ENCODE data around the gene NFYB. TPM values are rescaled to one million over a fixed set of nuclear protein-coding genes. Genes with fewer than 3 reads are reported as not detected.

The NFYB gene
- total RNA-seq, 2 donors from 2014 or later: 56.2 to 73.4 TPM

GRCh38 chr12:104155711-104156555 lies 17.9 kb upstream of the NFYB start:
- DNase-seq (ENCODE audit: low spot score): no peak
- TF ChIP-seq CTCF (IDR thresholded peaks at IDR 0.05): no peak
- no peak for ATAC-seq (ENCODE audit: insufficient number of reproducible peaks, low FRiP score, low read depth)
- H3K27me3 ChIP-seq (replicated peaks; ENCODE audit: insufficient read depth): no peaks in the 10 kb centered on the region
- no peaks in the 10 kb centered on the region for H3K36me3 ChIP-seq
- no peak overlapping the region for H3K27ac ChIP-seq
- no peaks in the 10 kb centered on the region for H3K9me3 ChIP-seq
- no peaks in the 10 kb centered on the region for H3K4me1 ChIP-seq (ENCODE audit: control insufficient read depth in 1 of 2, low read depth in 2 of 2)
- H3K4me3 ChIP-seq: no peak overlapping the region

- ATAC-seq (ENCODE audit: insufficient number of reproducible peaks, low FRiP score, low read depth): no peak
Observed at GRCh38 chr12:104154806-104155205, 16.8 kb upstream of the NFYB start.

GRCh38 chr12:104154286-104154685 lies 16.3 kb upstream of the NFYB start:
- H3K9me3 ChIP-seq: no peaks in the 10 kb centered on the region
- ATAC-seq (ENCODE audit: insufficient number of reproducible peaks, low FRiP score, low read depth): no peak
- H3K4me1 ChIP-seq (ENCODE audit: control insufficient read depth in 1 of 2, low read depth in 2 of 2): no peaks in the 10 kb centered on the region
- DNase-seq (ENCODE audit: low spot score): no peak
- TF ChIP-seq CTCF (IDR thresholded peaks at IDR 0.05): no peak
- no peaks in the 10 kb centered on the region for H3K27me3 ChIP-seq (replicated peaks; ENCODE audit: insufficient read depth)
- no peak overlapping the region for H3K27ac ChIP-seq
- no peak overlapping the region for H3K4me3 ChIP-seq
- H3K36me3 ChIP-seq: no peaks in the 10 kb centered on the region

More at GRCh38 chr12:104154806-104155205, 16.8 kb upstream of the NFYB start:
- H3K4me1 ChIP-seq (ENCODE audit: control insufficient read depth in 1 of 2, low read depth in 2 of 2): no peaks in the 10 kb centered on the region
- no peaks in the 10 kb centered on the region for H3K36me3 ChIP-seq
- no peak for DNase-seq (ENCODE audit: low spot score)
- H3K27ac ChIP-seq: no peak overlapping the region
- no peaks in the 10 kb centered on the region for H3K9me3 ChIP-seq
- no peak for TF ChIP-seq CTCF (IDR thresholded peaks at IDR 0.05)
- no peak overlapping the region for H3K4me3 ChIP-seq
- no peaks in the 10 kb centered on the region for H3K27me3 ChIP-seq (replicated peaks; ENCODE audit: insufficient read depth)

- DNase-seq (ENCODE audit: low spot score): no peak
- Histone ChIP-seq H3K9me3 (no peaks in the 10 kb centered on the region), H3K27ac (no peak overlapping the region), H3K4me3 (no peak overlapping the region), H3K4me1 (ENCODE audit: control insufficient read depth in 1 of 2, low read depth in 2 of 2) (no peaks in the 10 kb centered on the region), H3K36me3 (no peaks in the 10 kb centered on the region), H3K27me3 (replicated peaks; ENCODE audit: insufficient read depth) (no peaks in the 10 kb centered on the region)
- no peak for ATAC-seq (ENCODE audit: insufficient number of reproducible peaks, low FRiP score, low read depth)
- no peak for TF ChIP-seq CTCF (IDR thresholded peaks at IDR 0.05)
Observed at GRCh38 chr12:104152685-104153241, 14.8 kb upstream of the NFYB start.

- Histone ChIP-seq H3K36me3 (no peaks in the 10 kb centered on the region), H3K27me3 (replicated peaks; ENCODE audit: insufficient read depth) (no peaks in the 10 kb centered on the region), H3K4me3 (no peak overlapping the region), H3K9me3 (no peaks in the 10 kb centered on the region), H3K27ac (no peak overlapping the region), H3K4me1 (ENCODE audit: control insufficient read depth in 1 of 2, low read depth in 2 of 2) (no peaks in the 10 kb centered on the region)
- no peak for ATAC-seq (ENCODE audit: insufficient number of reproducible peaks, low FRiP score, low read depth)
- no peak for TF ChIP-seq CTCF (IDR thresholded peaks at IDR 0.05)
- DNase-seq (ENCODE audit: low spot score): no peak
Observed at GRCh38 chr12:104150416-104150815, 12.4 kb upstream of the NFYB start.

All from thoracic aorta (tissue), 2 donors.